K562 (cell line): ENCODE results near the gene ATL2. TPM values are rescaled to one million over a fixed set of nuclear protein-coding genes. Genes with fewer than 3 reads are reported as not detected.

ENCODE experiments used
- ATAC-seq: fragments of 200-7000 bp; cut with Tn5 transposase; 3 replicates; pipeline ENCODE4 v1.9.1; 2020; ENCODE audit warnings: moderate library complexity
- BruUV-seq: library from RNA; stranded (reverse); fragments of 400-500 nt; replicated peaks from 2 replicates; lab custom pipeline; 2021; lab: Mats Ljungman, UMichigan
- CTCF ChIA-PET: fragments of 300-600 bp; formaldehyde crosslinking; extraction: SDS; loops from one replicate; lab custom pipeline; 2021; ENCODE audit warnings: low intra/inter-chr PET ratio; lab: Yijun Ruan, JAX
- POLR2A ChIA-PET: fragments of 300-600, 350-650 bp; sonication (Branson Sonifier 250); formaldehyde crosslinking; extraction: SDS; loops from one replicate; lab custom pipeline; 2021; ENCODE audit warnings: antibody characterized with exemption, inconsistent platforms; lab: Yijun Ruan, JAX
- DNase-seq, 4 experiments: peaks; one replicate each; pipeline versions ENCODE4 v3.0.0 to v3.0.0-alpha.2; 2011 to 2018; ENCODE audit warnings: low spot score in 3 of 4, mixed read lengths in 3 of 4; ENCODE audit errors: extremely low read depth in 1 of 4
- FAIRE-seq: peaks from 2 replicates; lab custom pipeline; 2011; peaks lifted over from hg19 to GRCh38; lab: Jason Lieb, UNC
- H2AFZ ChIP-seq: 2 replicates; pipeline ENCODE4 v1.6.0; 2011; ENCODE audit warnings: low read depth, low read length, control low read depth, inconsistent platforms
- H3K27ac ChIP-seq: fragments of 200-600 bp; 3 replicates; pipeline ENCODE4 v1.8.0; 2011; ENCODE audit warnings: low read depth, mild to moderate bottlenecking, control low read depth, inconsistent platforms, low read length, moderate library complexity, mixed read lengths; ENCODE audit errors: extremely low read depth
- H3K27me3 ChIP-seq, 2 experiments: fragments of 300-600 bp in 1 of 2; 2 replicates in 1 of 2; 3 replicates in 1 of 2; pipeline versions ENCODE4 v1.6.0 to v1.8.0; 2011; ENCODE audit warnings: inconsistent platforms in 2 of 2, low read length in 2 of 2, mild to moderate bottlenecking in 1 of 2, mixed read lengths in 1 of 2, moderate library complexity in 1 of 2; ENCODE audit not compliant: control insufficient read depth in 2 of 2, insufficient read depth in 2 of 2
- H3K36me3 ChIP-seq: fragments of 300-600 bp; 3 replicates; pipeline ENCODE4 v1.8.0; 2011; ENCODE audit warnings: mild to moderate bottlenecking, low read length, inconsistent platforms; ENCODE audit not compliant: control insufficient read depth, insufficient read depth
- H3K4me1 ChIP-seq, 2 experiments: fragments of 200-600 bp in 1 of 2; replicated peaks in 1 of 2; 2 replicates in 1 of 2; 3 replicates in 1 of 2; pipeline versions ENCODE4 v1.5.1 to v1.8.0; 2011; ENCODE audit warnings: inconsistent platforms in 2 of 2, low read length in 2 of 2, mild to moderate bottlenecking in 1 of 2, mixed read lengths in 1 of 2, moderate library complexity in 1 of 2; ENCODE audit not compliant: control insufficient read depth in 2 of 2, insufficient read depth in 2 of 2
- H3K4me2 ChIP-seq: 2 replicates; pipeline ENCODE4 v1.6.1; 2011; ENCODE audit warnings: low read length, control low read depth, inconsistent platforms, mixed read lengths; ENCODE audit not compliant: insufficient read depth
- H3K4me3 ChIP-seq: fragments of 200-600 bp; sonication (generic), shearing (Covaris generic); 2 replicates; pipeline ENCODE4 v1.5.1; 2016; ENCODE audit warnings: control low read depth, inconsistent platforms
- H3K79me2 ChIP-seq: fragments of 200-600 bp; 3 replicates; pipeline ENCODE4 v1.8.0; 2011; ENCODE audit warnings: low read length, inconsistent platforms; ENCODE audit not compliant: control insufficient read depth, insufficient read depth
- H3K9ac ChIP-seq, 2 experiments: 2 replicates each; pipeline versions ENCODE4 v1.6.0 to v1.6.1; 2011; ENCODE audit warnings: low read depth in 2 of 2, low read length in 2 of 2, control low read depth in 1 of 2, inconsistent platforms in 1 of 2, mild to moderate bottlenecking in 1 of 2, mixed read lengths in 1 of 2; ENCODE audit not compliant: insufficient read depth in 1 of 2
- H3K9me1 ChIP-seq: one replicate; pipeline ENCODE4 v1.6.0; 2011; ENCODE audit warnings: inconsistent platforms, mild to moderate bottlenecking, low read length, moderate library complexity; ENCODE audit not compliant: control insufficient read depth, insufficient read depth
- H3K9me3 ChIP-seq: replicated peaks from 2 replicates; pipeline ENCODE4 v1.5.1; 2011; ENCODE audit warnings: low read depth, low read length, inconsistent platforms; ENCODE audit not compliant: control insufficient read depth, insufficient read depth
- H4K20me1 ChIP-seq: replicated peaks from 2 replicates; pipeline ENCODE4 v1.6.1; 2011; ENCODE audit warnings: low read length, inconsistent platforms, mixed read lengths; ENCODE audit not compliant: control insufficient read depth, insufficient read depth
- BRCA1 ChIP-seq, 2 experiments: fragments of 450-650 bp in 1 of 2; sonication (generic) in 1 of 2; formaldehyde crosslinking in 1 of 2; IDR thresholded peaks; 2 replicates each; pipeline versions ENCODE4 v1.5.0 to v1.6.1; 2017 to 2020; ENCODE audit warnings: mild to moderate bottlenecking in 1 of 2, missing genetic modification reagents in 1 of 2
- C11orf30 ChIP-seq: fragments of 450-650 bp; IDR thresholded peaks from 2 replicates; pipeline ENCODE4 v1.6.1; 2016; ENCODE audit warnings: low read depth, mild to moderate bottlenecking
- CAMTA2 ChIP-seq: fragments of 250-450 bp; sonication (Bioruptor Pico); conservative IDR thresholded peaks from 2 replicates; pipeline ENCODE4 v1.5.1; 2022
- HIVEP1 ChIP-seq: fragments of 250-450 bp; sonication (Bioruptor Pico); IDR thresholded peaks from 2 replicates; pipeline ENCODE4 v1.4.0; 2020; ENCODE audit warnings: mild to moderate bottlenecking
- KDM4B ChIP-seq, 2 experiments: fragments of 450-650 bp in 1 of 2; sonication (generic) in 1 of 2; IDR thresholded peaks; 2 replicates each; pipeline ENCODE4 v1.6.1; 2016 to 2017; ENCODE audit warnings: borderline replicate concordance in 2 of 2, antibody characterized with exemption in 1 of 2, low read depth in 1 of 2, mild to moderate bottlenecking in 1 of 2
- KLF6 ChIP-seq: fragments of 250-450 bp; sonication (Bioruptor Pico); IDR thresholded peaks from 2 replicates; pipeline ENCODE4 v1.4.0; 2020; ENCODE audit warnings: mild to moderate bottlenecking, moderate library complexity, borderline replicate concordance
- MAFG ChIP-seq: fragments of 450-650 bp; conservative IDR thresholded peaks from 2 replicates; pipeline ENCODE4 v1.6.1; 2016; ENCODE audit warnings: missing genetic modification characterization, missing compliant biosample characterization
- MTA3 ChIP-seq: fragments of 450-650 bp; formaldehyde crosslinking; IDR thresholded peaks from 2 replicates; pipeline ENCODE4 v1.6.1; 2017; ENCODE audit warnings: mild to moderate bottlenecking, borderline replicate concordance
- NFE2 ChIP-seq: IDR thresholded peaks from 2 replicates; pipeline ENCODE4 v1.6.1; 2014; ENCODE audit warnings: antibody characterized with exemption, low read depth
- SIN3B ChIP-seq: fragments of 450-650 bp; IDR thresholded peaks from 2 replicates; pipeline ENCODE4 v1.6.1; 2017; ENCODE audit warnings: low read depth, mild to moderate bottlenecking, moderate library complexity
- SMC3 ChIP-seq: conservative IDR thresholded peaks from 2 replicates; pipeline ENCODE4 v1.6.1; 2011; ENCODE audit warnings: low read depth, low read length, improper control_type of control experiment; ENCODE audit not compliant: insufficient read depth
- USF1 ChIP-seq: sonication (generic); formaldehyde crosslinking; IDR thresholded peaks from 2 replicates; pipeline ENCODE4 v1.9.0; 2022; ENCODE audit warnings: mild to moderate bottlenecking, missing genetic modification reagents
- ZNF12 ChIP-seq: sonication (generic); formaldehyde crosslinking; IDR thresholded peaks from 2 replicates; pipeline ENCODE4 v1.4.0; 2020; ENCODE audit warnings: mild to moderate bottlenecking, missing genetic modification reagents
- ZNF316 ChIP-seq: fragments of 450-650 bp; IDR thresholded peaks from 2 replicates; pipeline ENCODE4 v1.6.1; 2016
- WGBS: fragments of 100-300 bp; shearing (Covaris generic); methylation state at CpG from one replicate; pipeline ENCODE4 v1.1.6; 2016; ENCODE audit warnings: low coverage, mixed read lengths; ENCODE audit not compliant: insufficient coverage; ENCODE audit errors: missing lambda C conversion rate; 5-methylcytosine and 5-hydroxymethylcytosine counted together
- in situ Hi-C: fragments of 300-500 bp; cut with MboI; formaldehyde crosslinking; loops from 4 replicates; pipeline ENCODE4 v1.15.0; 2018; ENCODE audit warnings: inconsistent platforms, mixed read lengths
- intact Hi-C: fragments of 100-400 bp; cut with micrococcal nuclease; formaldehyde crosslinking; loops from 2 replicates; pipeline ENCODE4 v1.14.2; 2022
- polyA plus RNA-seq, 8 experiments: library from polyadenylated mRNA; depleted of rRNA in 4 of 8; stranded (reverse) in 5 of 8; unstranded in 3 of 8; fragments of >200 nt; fragmentation: Nextera tagmentation in 2 of 8; fragmentation: Illumina TruSeq in 1 of 8; extraction: Ambion mirVana in 2 of 8; extraction: Trizol in 1 of 8; gene quantifications; 2 replicates each; pipeline versions ENCODE4 v1.2.1 to v1.2.3, GENCODE V29; 2011 to 2014; ENCODE audit warnings: inconsistent platforms in 1 of 8, missing spikeins in 1 of 8
- total RNA-seq, 7 experiments: library from RNA; depleted of rRNA in 6 of 7; stranded (reverse); fragments of >200 nt in 6 of 7; fragmentation: Illumina TruSeq in 2 of 7; extraction: Trizol in 2 of 7; gene quantifications; 2 replicates each; pipeline versions ENCODE4 v1.2.1 to v1.2.3, GENCODE V29; 2011 to 2021; ENCODE audit warnings: low replicate concordance in 1 of 7

ATL2 gene
- total and polyA plus RNA-seq, 9 of the 15 experiments (the other 6 are each of a cell fraction or from before 2014, with no cell fraction given) = 12.0 to 80.8 (median 70.2) TPM

GRCh38 chr2:38423763-38424162, 46.7 kb upstream of the ATL2 start:
- CTCF ChIA-PET = no interaction called here
- ATAC-seq = no peak
- TF ChIP-seq MAFG (tag) (0 out of 2 replicates have a peak, but pooled peaks have one; percentile 25), ZNF12 (CRISPR knock-in tag) (no peak), CAMTA2 (no peak), MTA3 (no peak), HIVEP1 (CRISPR knock-in tag) (no peak), SMC3 (no peak), KDM4B (IDR thresholded peaks at IDR 0.05; ENCODE audit: borderline replicate concordance in 2 of 2, low read depth in 1 of 2) (no peak), C11orf30 (peak; percentile 77; the same call in 1 of the 2 replicates), ZNF316 (peak; percentile 65), USF1 (CRISPR knock-in tag) (no peak), SIN3B (no peak), KLF6 (CRISPR knock-in tag) (no peak), NFE2 (peak; percentile 52), BRCA1 (IDR thresholded peaks at IDR 0.05) (no peak), BRCA1 (CRISPR knock-in tag; IDR thresholded peaks at IDR 0.05) (no peak)
- TF ChIP-seq, all 486 proteins: peak for 4

More at GRCh38 chr2:38423763-38424162, 46.7 kb upstream of the ATL2 start:
- POLR2A ChIA-PET = no interaction called here
- no peaks in the 10 kb centered on the region for H4K20me1 ChIP-seq
- no peak overlapping the region for H3K27ac ChIP-seq
- H3K4me1 ChIP-seq = peaks cover 0 to 5% of the 10 kb centered on the region in 2 experiments; a peak in 1 of 5 replicates
- H3K36me3 ChIP-seq = no peaks in the 10 kb centered on the region
- H2AFZ ChIP-seq = 0 out of 2 replicates have a peak overlapping the region, but pooled peaks have one; percentile 23
- no TSS peak for BruUV-seq
- H3K9me3 ChIP-seq = no peaks in the 10 kb centered on the region
- H3K4me3 ChIP-seq = no peak overlapping the region
- no peak overlapping the region for H3K9ac ChIP-seq
- intact Hi-C loops (no loop called here), in situ Hi-C loops (no loop called here)
- H3K9me1 ChIP-seq = no peaks in the 10 kb centered on the region
- DNase-seq = no peak
- H3K27me3 ChIP-seq = peaks cover 4 to 7% of the 10 kb centered on the region in 2 experiments; a peak in 3 of 5 replicates
- FAIRE-seq = no peak
- H3K4me2 ChIP-seq = no peak overlapping the region
- no peaks in the 10 kb centered on the region for H3K79me2 ChIP-seq
- 2% methylated on average over 3 of the region's 3 CpGs for WGBS
